Loucy (cell line): ENCODE measurements around the gene INSC.

Experiments used
- EZH2phosphoT487 ChIP-seq: fragments of 200-600 bp; IDR thresholded peaks from 2 replicates; pipeline ENCODE4 v1.6.1; 2018; ENCODE audit warnings: antibody characterized with exemption, mild to moderate bottlenecking, moderate library complexity, borderline replicate concordance
- TF ChIP-seq, protein P1 (sequence below): fragments of 200-600 bp; sonication (generic); conservative IDR thresholded peaks from 2 replicates; pipeline ENCODE4 v1.5.1; 2014; ENCODE audit warnings: mild to moderate bottlenecking, antibody characterized with exemption, low read length

DNA sequence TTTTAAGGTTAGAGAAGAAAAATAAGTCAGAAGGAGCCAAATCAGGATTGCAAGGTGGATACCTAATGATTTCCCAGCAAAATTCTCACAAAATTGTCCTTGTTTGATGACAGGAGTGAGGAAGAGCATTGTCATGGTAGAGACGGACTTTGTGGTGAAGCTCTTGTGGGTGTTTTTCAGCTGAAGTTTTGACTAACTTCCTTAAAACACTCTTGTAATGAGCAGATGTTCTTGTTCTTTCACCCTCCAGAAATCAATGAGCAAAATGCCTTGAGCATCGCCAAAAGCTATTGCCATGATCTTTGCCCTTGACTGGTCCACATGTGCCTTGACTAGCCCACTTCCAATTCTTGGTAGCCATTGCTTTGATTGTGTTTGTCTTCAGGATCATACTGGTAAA lies 21.3 kb upstream of the INSC start:
- TF ChIP-seq EZH2phosphoT487, result no peak
- TF ChIP-seq, protein P1, sequence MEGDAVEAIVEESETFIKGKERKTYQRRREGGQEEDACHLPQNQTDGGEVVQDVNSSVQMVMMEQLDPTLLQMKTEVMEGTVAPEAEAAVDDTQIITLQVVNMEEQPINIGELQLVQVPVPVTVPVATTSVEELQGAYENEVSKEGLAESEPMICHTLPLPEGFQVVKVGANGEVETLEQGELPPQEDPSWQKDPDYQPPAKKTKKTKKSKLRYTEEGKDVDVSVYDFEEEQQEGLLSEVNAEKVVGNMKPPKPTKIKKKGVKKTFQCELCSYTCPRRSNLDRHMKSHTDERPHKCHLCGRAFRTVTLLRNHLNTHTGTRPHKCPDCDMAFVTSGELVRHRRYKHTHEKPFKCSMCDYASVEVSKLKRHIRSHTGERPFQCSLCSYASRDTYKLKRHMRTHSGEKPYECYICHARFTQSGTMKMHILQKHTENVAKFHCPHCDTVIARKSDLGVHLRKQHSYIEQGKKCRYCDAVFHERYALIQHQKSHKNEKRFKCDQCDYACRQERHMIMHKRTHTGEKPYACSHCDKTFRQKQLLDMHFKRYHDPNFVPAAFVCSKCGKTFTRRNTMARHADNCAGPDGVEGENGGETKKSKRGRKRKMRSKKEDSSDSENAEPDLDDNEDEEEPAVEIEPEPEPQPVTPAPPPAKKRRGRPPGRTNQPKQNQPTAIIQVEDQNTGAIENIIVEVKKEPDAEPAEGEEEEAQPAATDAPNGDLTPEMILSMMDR, result no peak
